ENCODE data around the gene ATXN7.

Gene ATXN7

DNA sequence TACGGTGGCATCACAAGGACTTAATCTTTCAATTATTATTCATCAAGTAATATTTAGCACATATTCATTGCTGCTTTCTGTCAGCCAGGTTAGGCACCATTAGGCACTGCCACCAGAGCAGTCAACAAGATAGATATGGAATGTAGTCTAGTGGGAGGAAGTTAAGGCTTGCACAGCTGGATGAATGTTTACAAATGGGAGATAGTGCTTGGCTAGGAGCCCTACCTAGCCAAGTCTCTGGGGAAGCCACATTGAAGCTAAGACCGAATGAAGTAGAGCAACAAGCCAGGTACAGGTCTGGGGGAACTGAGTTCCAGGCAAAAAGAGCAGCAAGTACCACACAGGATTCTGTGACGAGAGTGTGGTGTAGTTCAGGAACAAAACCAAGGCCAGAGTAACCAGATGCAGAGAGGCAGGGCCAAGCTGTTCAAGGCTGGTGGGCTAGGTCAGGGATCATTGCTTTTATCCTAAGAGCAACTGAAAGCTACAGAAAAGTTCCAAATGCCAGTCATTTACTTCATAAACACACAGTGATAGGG lies 82.0 kb downstream of the ATXN7 start:
- TF ChIP-seq, protein P1, sequence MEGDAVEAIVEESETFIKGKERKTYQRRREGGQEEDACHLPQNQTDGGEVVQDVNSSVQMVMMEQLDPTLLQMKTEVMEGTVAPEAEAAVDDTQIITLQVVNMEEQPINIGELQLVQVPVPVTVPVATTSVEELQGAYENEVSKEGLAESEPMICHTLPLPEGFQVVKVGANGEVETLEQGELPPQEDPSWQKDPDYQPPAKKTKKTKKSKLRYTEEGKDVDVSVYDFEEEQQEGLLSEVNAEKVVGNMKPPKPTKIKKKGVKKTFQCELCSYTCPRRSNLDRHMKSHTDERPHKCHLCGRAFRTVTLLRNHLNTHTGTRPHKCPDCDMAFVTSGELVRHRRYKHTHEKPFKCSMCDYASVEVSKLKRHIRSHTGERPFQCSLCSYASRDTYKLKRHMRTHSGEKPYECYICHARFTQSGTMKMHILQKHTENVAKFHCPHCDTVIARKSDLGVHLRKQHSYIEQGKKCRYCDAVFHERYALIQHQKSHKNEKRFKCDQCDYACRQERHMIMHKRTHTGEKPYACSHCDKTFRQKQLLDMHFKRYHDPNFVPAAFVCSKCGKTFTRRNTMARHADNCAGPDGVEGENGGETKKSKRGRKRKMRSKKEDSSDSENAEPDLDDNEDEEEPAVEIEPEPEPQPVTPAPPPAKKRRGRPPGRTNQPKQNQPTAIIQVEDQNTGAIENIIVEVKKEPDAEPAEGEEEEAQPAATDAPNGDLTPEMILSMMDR (IDR thresholded peaks at IDR 0.05; ENCODE audit: extremely low read depth, missing control alignments), result no peak
- no peak for DNase-seq (ENCODE audit: low spot score)

DNA sequence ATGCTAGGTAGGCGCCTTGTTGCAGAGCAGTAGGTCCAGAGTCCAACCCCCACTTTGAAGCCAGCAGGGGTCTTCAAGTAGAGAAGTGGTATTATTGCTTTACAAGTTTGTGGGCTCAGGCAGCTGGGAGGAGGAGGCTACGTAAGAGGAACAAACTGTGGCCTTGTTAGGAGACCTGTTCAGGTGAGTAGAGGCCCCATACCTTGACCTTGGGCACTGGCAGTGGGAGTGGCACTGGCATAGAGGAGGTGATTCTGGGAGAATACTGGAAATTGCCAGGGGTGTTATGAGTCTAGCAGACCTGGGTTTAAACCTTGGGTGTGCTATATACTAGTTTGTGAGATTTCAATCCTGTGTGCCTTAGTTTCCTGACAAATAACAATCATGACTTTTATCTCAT lies 83.1 kb downstream of the ATXN7 start:
- TF ChIP-seq, protein P1 (IDR thresholded peaks at IDR 0.05; ENCODE audit: extremely low read depth, missing control alignments), result no peak
- no peak for DNase-seq (ENCODE audit: low spot score)

DNA sequence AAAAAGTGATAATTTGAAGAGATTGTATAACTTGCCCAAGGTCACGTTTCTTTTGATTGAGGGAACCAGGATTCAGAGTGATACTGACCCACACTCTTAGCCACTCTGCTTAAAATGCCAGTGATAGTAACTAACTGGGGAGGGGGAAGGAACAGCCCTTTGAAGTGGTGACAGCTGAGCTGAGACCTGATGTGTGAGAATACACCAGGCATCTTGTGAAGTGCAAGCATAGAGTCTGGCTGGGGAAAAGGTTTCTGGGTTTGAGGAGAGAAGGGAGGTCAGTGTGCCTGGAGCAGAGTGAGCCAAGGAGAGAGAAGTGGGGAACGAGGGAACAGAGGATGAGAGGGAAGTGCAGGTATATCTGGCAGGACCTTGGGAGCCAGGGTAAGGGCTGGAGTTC lies 83.9 kb downstream of the ATXN7 start:
- TF ChIP-seq, protein P1 (IDR thresholded peaks at IDR 0.05; ENCODE audit: extremely low read depth, missing control alignments), result no peak
- DNase-seq (ENCODE audit: low spot score), result no peak

DNA sequence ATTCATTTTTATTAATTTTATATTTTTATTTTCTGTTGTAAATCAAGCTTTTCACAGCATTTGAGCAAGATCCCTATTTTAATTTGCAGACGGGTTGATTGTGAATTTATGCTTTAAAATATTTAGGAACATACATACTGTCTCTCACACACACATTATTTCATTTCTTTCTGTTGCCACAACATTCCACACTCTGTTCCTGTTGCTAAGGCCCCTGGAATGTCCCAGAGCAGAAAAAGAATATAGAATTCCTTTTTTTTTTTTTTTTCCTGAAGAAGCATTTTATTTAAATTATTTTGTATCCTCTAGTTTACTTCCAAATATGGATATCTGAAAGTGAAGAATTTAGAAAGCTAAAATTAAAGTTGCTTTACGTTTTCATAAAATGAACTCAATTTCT lies 85.3 kb downstream of the ATXN7 start:
- TF ChIP-seq, protein P1 (IDR thresholded peaks at IDR 0.05; ENCODE audit: extremely low read depth, missing control alignments), result no peak
- DNase-seq (ENCODE audit: low spot score), result no peak

DNA sequence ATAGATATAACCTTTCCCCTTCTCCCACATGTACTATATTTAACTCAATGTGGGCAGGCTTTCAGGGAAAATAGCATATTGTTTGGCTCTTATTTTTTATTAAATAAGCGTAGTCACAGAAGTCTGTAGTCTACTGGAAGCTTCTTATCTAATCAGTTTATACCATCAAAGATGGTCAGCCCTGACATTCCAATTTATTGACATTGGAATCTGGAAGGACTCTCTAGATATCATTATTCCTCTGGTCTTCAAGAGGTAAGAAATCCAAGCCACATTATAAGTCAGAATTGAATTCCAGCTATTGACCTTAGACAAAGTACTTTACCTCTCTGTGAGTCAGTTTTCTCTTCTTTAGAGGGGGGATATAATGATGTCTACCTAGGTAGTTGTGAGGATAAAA lies 87.0 kb downstream of the ATXN7 start:
- TF ChIP-seq, protein P1 (IDR thresholded peaks at IDR 0.05; ENCODE audit: extremely low read depth, missing control alignments), result no peak
- DNase-seq (ENCODE audit: low spot score), result no peak

DNA sequence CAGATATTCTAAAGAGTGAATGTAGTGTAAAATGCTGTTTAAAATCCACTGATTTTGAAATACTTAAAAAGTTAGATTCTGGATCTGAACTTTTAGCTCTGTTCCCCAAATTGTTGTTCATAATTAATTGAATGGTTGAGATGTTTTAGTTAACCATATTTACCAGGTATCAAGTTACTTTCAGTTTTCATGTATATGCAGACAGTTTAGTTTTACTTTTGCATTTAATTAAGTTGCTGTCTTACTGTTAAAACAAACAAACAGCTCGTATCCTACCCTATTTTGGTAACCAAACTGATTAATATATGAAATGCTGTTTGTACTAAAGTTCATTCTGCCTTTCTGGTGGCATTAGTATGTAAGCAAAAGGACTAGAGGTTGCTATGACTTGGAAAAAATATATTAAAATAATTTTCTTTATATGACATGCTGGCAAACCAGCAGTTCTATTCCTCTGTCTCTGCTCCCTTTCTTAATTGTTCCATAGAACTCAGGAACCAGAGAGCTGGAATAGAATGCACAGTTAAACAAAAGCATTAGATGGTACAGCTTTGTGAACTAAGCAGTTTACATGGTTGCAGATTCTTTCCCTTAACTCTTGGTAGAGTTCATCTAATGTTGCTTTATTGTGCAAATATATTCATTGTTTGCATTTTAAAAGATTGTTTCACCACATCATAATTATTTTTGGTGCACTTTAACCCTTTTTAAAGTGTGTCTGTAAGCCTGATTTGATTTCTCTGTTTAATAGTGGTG lies 88.0 kb downstream of the ATXN7 start:
- TF ChIP-seq, protein P1 (IDR thresholded peaks at IDR 0.05; ENCODE audit: extremely low read depth, missing control alignments), result no peak
- no peak for DNase-seq (ENCODE audit: low spot score)

DNA sequence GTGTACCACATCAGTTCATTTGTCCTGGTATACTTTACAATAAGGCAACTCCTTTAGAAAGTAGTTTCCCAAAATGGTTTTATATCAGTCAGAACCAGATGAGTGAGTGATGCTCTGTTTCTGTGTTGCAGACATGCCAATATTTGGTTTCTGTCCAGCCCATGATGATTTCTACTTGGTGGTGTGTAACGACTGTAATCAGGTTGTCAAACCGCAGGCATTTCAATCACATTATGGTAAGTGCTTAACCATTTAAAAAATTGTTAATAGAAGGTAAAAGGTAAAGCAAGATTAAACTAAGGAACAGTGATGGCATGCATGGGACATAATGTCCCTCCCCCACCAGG lies 88.6 kb downstream of the ATXN7 start:
- TF ChIP-seq, protein P1 (IDR thresholded peaks at IDR 0.05; ENCODE audit: extremely low read depth, missing control alignments), result no peak

More for the DNA sequence above, 88.6 kb downstream of the ATXN7 start:
- DNase-seq (ENCODE audit: low spot score), result no peak

All from GM20000 (cell line).